ENCODE data around the gene ADAM22.

ADAM22 gene

DNA sequence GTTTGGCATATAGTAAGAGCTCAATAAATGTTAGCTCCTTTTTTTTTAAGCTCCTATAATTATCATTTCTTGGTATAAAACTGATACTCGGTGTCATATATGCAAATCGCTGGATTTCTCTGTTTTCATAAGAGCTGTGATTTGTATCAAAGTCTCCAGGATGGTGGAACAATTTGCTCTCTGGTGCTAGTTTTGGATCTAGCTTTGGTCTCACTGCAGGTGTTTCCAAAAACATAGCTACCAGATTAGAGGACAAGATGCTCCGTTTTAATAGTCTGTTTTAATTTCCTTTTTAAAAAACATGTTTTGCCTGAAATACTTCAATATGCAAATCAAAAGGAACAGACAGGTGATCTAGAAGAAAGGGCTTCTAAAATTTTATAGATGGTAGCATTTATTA is 25.3 kb downstream of the ADAM22 start:
- DNase-seq = no peak

DNA sequence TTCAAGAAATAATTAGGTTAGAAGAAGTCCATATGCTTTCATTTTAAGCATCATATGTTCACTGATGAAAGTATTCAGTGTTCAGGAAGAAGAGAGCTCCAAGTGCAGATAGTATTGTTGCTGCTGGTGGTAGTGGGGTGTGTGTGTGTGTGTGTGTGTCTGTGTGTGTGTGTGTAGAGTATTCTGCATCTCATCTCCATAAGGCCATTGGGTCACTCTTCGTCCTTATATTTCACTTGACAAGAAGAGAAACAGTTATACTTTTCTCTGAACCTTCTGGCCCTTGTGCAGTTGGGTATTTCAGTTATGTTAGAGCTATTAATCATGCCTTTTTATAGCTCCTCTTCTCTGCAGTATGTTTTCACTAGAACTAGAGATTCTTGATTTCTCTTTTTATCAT is 26.2 kb downstream of the ADAM22 start:
- DNase-seq = no peak

DNA sequence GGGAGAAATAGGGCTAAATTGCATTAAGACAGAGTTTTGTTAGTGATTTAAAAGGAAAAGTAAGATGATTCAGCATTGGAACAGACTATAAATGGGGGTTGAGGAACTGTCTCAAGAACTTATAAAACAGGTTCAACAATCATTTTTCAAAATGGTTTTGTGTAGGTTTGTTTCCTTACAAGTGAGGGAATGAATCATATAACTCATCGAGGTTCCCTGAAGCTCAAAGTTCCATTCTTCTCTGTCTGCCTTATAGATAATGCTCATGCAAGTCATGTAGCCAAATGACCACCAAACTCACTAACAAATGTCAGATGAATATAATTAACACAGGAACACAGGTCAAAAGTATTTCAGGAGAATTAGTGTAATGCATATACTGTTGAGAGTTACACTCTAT is 27.7 kb downstream of the ADAM22 start:
- no peak for DNase-seq

DNA sequence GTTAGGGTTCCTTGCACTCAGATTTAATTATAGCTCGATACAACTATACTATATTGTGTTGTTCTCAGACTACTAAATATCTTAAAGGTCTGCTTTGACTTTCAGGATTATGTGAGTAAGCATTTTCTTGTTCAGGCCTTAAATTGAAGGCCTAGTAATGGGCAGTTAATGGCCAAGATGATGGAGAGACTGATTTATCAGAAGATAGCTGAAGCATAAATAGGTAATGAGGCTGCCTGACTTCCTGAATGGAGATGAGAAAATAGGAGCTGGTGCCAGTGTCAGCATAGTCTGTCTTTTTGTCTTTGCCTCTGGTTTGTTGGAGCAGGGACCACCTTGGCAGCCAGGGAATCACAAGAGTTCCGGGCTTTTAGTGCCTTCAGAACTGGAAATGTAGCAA is 32.2 kb downstream of the ADAM22 start:
- no peak for DNase-seq

DNA sequence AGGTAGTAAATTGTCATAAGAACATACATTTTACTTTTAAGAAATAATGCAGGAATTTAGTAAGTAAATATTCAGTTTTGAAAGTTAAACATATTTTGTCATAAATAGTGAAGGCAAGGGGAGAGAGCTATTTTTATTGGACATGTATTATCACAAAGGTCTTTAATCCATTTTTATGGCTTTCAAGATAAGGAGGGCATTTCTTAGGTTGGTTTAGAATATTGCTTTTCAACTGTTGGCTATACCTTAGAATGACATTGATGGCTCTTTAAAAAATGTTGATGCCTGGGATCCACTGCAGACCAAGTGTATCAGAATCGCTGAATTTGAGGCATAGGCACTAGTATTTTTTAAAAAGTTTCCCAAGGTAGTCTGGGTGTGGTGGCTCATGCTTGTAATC is 34.0 kb downstream of the ADAM22 start:
- no peak for DNase-seq

DNA sequence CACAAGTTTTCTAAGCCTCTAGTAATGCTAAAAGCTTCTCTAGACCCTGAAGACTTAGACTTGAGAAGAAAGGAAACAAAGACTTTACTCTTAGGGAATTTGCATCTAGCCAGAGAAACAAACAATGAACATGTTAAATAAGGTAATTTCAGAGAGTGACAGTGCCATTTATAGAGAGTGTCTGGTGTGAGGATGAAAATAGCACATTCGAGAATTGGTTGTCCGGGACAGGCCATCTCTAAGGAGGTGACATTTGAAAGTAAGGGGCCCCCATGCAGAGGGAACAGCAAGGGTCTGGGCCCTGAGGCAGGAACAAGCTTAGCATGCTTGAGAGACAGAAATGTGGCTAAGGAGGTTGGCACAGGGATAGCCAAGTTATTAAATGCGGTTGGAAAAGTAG is 48.1 kb downstream of the ADAM22 start:
- DNase-seq = no peak

DNA sequence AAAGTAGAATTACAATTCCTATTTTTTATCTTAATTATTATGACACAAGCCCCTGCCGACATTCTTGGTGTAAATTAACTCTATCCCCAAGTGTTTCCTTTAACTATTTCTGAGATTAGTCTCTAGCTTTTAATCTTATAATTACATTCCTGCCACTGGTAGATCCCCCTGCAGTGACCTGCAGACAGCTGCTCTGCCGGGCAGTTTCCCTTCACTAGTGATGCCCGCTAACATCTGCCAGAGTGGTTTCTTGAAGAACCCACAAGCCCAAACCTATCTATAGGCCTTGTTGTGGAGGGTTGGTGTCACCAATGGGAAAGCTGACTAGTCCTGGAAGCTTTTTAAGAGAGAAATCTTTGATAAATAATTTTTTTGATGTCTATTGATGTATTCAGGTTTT is 50.0 kb downstream of the ADAM22 start:
- no peak for DNase-seq

DNA sequence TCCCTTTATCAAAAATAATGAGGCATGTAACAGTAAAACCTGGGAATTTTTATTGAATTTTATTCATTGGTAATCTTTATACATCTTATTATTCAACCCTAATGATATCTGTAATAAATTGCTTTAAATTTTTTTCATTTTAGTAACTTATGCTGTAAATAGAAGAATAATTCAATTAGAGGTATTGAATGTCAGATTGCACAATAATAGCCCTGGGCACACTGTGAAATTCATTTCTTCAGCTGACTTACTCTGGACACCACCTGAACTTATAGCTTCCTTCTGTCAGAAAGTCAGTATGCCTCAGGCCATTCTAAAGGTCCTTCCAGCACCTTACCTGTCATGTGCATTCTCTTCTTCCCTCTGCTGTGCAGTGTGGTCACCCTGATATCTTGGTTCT is 59.2 kb downstream of the ADAM22 start:
- DNase-seq = no peak

DNA sequence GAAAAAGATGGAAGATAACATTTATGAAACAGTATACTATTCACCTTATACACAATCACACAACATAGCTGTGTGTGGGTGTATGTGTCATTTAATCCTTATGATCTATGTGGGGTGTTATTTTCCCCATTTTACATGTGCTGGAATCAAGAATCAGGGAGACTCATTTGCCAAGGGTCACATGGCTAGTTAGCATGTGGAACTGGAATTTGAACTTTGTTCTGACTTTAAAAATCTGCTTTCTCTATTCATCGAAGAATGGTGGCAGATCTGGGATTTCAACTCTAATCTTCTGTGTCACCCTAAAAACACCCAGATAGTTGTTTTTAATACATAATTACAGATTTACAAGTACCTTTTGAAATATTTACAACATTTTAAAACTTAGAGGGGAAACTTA is 65.2 kb downstream of the ADAM22 start:
- no peak for DNase-seq

DNA sequence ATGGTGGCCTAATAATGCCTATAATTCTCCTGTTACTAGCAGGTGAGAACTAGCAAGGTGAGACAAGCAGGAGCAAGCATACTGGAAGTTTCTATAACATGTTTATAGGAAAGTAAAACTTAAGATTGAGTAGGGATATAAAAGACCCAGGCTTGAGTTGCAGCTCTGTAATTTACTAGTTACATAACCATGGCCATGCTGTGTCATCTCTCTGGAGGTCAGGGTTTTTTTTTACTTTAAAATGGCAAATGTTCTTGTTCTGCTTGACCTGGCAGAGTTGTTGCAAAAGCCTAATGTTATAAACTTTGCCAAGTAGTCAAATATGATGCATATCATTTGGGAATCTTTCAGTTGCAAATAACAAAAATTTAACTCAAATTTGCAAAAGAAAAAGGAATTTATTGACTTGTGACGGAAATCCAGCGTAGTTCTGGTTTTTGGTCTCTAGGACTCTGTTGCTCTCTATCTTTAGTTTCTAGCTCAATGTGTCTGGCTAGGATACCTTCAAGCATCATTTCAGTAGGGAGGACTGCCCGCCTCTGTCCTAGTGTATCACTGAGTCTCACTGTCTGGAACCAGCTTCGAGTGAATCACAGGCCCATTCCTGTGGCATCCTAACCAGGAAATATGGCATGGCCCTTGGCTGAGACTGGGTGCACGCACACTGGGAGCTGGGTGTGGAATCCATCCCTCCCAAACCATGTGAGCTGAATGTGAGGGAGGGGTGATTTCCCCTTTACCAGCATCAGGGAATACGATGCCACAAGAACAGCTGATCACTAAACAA is 67.9 kb downstream of the ADAM22 start:
- DNase-seq = no peak

DNA sequence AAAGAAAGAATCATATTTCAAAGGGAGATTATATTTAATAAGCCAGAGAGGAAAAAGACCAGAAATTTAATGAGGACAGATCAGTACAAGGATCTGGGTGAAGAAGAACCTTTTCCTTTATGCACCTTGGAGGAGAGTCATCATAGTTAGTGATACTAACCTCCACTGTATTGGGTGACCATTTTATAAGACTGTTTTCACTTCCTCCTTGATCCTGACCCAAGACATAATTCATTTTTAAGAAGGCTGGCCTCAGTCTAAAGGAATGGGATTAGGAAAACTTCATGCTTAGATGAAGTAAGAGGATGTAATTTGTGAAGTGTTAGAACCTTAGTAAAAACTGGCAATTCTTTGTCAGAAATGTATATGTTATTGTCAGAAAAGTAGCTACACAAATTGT is 68.6 kb downstream of the ADAM22 start:
- DNase-seq = no peak

DNA sequence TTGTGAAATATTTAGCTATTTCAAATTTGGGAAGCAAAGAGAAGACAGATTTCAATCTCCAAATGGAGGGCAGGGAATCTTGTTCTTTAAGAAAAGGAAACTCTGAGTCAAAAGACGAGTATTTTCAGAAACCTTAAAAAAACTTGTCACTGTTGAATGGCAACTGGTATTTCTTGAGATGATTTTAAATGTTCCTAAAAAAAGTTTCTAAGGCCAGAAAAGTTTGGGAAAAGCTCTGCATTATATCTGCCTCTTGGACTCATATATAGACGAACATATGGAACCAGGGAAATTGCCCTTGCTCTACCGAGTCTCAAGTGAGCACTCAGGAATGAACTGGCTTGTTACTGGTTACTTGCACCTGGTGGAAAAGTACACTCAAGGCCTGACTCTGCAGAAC is 69.5 kb downstream of the ADAM22 start:
- DNase-seq = no peak

DNA sequence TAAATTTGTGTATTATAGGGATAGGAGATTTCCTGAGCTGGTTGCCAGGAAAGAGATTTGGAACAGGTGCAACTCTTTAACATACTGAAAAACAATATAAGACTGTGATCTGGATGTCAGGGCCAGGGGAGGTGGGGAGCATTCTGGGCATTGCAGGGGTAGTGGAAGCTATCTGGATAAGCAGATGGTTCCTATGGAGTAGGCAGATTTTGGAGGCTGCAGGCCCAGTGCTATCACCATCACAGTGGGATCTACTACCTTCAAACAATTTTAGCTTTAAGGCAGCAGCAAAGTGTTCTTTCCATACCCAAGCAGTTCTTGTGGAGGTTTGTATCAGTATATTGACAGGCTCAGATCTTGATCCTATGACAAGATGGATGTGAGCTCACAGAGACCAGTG is 71.1 kb downstream of the ADAM22 start:
- DNase-seq = peak; percentile 19 to 27

DNA sequence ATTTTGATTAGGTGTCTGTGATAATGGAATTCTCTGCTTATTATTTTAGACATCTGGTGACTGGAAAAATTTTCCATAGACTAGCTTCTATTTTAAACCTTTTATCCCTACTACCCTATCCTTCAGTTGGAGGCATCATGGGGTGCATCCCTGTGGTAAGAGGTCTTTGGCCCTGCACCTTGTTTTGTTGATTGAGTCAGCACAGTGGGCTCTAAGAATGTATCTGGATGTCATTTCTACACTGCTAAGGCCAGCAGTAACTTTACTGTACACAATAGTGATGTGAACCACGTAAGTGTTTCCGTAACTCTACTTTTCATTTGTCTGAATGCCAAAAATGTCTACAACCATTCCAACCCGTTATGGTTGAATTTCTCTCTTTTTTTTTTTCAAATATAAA is 75.6 kb downstream of the ADAM22 start:
- no peak for DNase-seq

DNA sequence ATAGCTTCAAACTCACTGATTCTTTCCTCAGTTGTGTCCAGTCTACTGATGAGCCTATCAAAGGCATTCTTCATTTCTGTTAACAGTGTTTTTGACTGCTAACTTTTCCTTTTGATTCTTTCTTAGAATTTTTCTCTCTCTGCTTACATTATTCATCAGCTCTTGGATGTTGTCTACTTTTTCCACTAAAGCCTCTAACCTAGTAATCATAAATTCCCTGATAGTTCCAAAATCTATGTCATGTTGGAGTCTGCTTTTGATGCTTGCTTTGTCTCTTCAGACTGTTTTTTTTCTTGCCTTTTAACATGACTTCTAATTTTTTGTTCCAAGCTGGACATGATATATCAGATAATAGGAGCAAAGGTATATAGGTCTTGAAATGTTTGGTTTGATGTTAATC is 78.0 kb downstream of the ADAM22 start:
- no peak for DNase-seq

DNA sequence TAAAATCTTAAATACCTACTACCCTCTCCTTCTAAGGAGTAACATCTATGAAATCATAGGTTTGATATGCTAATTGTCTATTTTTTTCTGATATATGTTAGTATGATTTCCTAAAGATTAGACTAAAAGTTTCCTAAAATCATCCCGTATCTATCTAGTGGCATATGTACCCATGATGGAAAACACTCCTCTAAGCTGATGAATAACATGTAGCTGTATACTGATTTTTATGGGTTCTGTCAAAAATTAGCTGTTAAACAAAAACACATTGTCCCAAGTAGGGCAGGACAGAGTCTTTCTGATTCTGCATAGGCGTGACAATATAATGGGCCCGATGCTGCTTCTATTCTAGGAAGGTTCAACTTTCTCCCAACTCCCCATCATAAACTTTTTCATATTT is 79.9 kb downstream of the ADAM22 start:
- no peak for DNase-seq

DNA sequence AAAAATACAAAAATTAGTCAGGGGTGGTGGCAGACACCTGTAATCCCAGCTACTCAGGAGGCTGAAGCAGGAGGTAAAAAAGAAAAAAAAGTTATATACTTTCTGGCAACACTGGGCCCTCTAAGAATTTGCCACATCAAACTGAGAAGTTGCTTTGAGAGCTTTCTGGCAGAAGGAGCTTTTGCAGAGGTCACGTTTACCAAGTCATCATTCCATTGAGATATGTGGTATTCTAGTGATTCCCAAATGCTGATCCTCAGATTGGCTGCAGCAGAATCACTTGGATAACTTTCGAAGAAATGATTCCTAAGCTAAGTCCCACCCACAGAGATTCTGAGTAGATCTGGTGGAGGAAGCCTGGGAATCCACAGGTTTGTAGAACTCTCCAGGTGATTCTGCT is 80.5 kb downstream of the ADAM22 start:
- no peak for DNase-seq

DNA sequence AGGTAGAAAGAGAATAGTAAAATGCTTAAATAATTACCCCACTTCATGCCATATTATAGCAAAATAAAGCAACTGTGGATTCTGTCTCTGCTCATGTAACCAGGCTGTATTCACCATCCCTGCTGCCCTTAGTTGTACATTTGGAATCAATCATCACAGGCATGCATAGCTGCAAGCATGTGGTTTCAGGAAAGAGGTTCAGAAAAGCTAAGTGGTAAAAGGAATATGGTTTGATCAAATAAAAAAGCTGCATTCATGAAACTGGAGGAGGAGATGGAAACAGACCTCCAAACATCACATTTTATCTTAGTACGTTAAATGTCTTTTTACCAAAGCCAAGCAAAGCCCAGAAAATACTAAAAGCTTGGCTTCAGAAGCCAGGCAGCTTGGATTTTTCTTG is 81.3 kb downstream of the ADAM22 start:
- no peak for DNase-seq

DNA sequence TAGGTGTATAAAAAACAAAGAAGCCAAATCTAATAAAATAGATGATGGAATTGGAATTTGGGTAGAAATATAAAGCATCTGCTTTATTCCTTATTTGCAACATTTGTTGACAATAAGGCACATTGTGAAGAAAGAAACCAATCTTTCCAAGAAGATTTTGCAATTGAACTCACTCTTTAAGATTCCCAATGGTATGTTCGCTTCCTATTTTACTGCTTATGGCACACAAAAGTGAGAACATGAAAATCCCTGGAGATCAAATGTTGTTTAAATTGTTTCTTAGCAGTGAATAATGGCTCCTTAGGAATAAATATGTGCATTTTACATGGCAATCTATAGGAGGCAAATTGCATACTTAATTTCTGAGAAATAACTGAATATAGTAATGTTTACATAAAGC is 84.5 kb downstream of the ADAM22 start:
- DNase-seq = no peak

DNA sequence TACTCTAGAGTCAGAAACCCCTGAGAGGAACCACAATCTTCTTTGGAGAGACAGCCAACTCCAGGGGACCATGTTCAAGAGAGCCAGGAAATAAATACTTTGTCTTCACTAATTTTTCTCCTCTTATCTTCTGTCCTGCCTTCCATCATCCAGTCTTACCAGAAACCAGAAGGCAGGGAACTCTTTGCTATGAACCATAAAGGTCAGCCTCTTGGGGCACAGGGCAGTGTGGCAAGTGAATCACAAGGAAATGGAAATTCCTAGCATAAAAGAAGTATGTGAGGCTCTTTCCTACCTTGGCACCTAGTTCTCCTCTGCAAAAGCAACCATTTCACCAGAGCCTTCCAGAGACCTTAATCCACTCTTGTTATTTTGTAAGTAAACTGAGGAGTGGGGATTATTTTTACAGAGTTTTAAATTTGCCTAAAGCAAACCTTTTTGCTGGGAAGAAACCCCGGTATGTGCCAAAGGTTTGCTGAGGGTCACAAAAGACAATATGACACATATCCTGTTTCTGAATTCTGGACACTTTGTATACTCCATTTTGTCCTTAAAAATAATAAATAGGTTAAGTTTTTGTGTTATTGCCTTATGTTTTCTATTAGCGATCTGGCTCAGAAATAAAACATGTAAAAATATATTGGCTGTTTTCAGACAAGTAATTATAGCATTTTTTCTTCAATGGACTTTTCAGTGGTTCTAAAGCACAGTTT is 87.1 kb downstream of the ADAM22 start:
- DNase-seq = no peak

DNA sequence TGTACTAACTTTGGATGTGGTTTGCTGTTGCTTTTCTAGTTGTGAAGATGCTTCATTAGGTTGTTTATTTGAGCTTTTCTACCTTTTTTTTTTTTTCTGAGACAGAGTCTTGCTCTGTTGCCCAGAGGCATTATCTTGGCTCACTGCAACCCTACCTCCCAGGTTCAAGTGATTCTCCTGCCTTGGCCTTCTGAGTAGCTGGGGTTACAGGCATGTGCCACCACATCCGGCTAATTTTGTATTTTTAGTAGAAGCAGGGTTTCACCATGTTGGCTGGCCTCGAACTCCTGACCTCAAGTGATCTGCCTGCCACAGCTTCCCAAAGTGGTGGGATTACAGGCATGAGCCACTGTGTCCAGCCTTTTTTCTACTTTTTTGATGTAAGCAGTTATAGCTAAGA is 93.7 kb downstream of the ADAM22 start:
- DNase-seq = no peak

DNA sequence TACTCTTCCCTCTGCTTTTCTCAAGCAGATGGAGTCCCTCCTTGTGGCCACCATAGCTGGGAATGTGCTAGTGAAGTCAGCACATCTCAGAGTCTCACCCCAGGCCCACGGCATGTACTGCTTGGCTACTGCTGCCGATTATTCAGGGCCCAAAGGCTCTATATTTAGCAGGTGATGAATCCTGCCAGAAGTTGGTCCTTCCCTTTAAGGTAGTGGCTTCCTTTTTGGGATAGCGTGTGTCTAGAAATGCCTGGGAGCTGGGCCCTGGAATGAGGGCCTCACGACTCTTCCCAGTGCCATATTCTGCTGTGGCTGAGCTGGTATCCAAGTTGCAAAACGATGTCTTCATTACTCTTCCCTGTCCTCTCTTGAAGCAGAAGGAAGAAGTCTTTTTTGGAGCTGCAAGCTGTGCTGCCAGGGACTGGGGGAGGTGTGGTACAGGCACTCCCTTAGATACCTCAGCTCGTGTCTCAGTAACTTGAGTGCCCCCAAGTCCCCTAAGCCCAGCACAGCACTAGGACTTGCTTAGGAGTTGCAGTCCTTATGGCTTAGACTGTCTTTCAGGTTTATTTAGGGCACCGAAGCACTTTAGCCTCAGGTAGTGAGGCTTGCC is 100.1 kb downstream of the ADAM22 start:
- DNase-seq = no peak

DNA sequence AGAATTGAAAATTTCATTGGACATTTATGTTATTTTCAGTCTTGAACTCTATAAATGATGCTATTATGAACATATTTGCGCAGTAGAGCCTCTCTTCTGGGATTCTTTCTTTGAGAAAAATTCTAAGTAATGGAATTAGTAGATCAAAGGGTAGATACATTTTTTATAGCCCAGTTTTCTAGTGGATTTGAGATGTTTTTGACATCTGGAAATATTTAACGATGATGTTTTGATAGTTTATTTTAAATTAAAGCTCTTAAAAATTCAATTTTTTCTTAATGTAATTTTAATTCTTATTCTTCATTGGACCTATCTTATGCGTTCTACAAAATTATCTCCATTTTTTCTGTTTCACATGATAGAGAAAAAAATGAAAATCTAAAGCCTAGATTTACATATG is 103.0 kb downstream of the ADAM22 start:
- no peak for DNase-seq

DNA sequence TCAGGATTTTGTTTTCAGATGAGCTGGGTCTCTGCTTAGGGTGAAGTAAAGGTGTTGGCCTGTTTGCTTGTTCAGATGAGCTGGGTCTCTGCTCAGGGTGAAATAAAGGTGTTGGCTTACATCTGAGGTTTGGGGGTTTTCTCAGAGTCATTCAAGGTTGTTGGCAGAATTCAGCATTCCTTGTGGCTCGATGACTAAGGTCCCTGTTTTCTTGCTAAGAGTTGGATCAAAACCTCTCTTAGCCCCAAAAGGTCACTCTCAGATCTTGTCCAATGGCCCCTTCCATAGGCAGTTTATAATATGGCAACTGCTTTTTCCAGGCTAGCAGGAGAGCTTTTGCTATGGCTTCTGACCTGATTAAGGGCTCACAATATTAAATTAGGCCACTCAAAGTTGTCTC is 106.6 kb downstream of the ADAM22 start:
- DNase-seq = no peak
